BE2C (cell line): ENCODE data around the gene CACHD1.

Source experiments
- DNase-seq: peaks from one replicate; pipeline ENCODE4 v3.0.0-alpha.2; 2020
- H3K27me3 ChIP-seq: fragments of 250-450 bp; sonication (Bioruptor Pico); 2 replicates; pipeline ENCODE4 v1.5.1; 2020; ENCODE audit warnings: mild to moderate bottlenecking
- H3K36me3 ChIP-seq: fragments of 250-450 bp; sonication (Bioruptor Pico); 2 replicates; pipeline ENCODE4 v1.5.1; 2020; ENCODE audit warnings: mild to moderate bottlenecking
- H3K4me1 ChIP-seq: fragments of 250-450 bp; sonication (Bioruptor Pico); 2 replicates; pipeline ENCODE4 v1.5.1; 2020
- H3K4me3 ChIP-seq: 2 replicates; pipeline ENCODE4 v1.5.1; 2011; ENCODE audit warnings: low read depth, low read length
- H3K9me3 ChIP-seq: fragments of 250-450 bp; sonication (Bioruptor Pico); 2 replicates; pipeline ENCODE4 v1.5.1; 2020
- CTCF ChIP-seq: IDR thresholded peaks from 2 replicates; pipeline ENCODE4 v1.5.1; 2012; ENCODE audit warnings: mild to moderate bottlenecking, low read depth, low read length

CACHD1 gene

GRCh38 chr1:64513545-64513944, 43.6 kb downstream of the CACHD1 start:
- DNase-seq, result no peak
- no peaks in the 10 kb centered on the region for H3K4me1 ChIP-seq

GRCh38 chr1:64514197-64514765, 44.4 kb downstream of the CACHD1 start:
- TF ChIP-seq CTCF, result no peak
- Histone ChIP-seq H3K27me3 (no peaks in the 10 kb centered on the region), H3K4me1 (no peaks in the 10 kb centered on the region; the same call in 1 of the 2 replicates), H3K4me3 (no peak overlapping the region), H3K36me3 (no peaks in the 10 kb centered on the region), H3K9me3 (no peaks in the 10 kb centered on the region)
- DNase-seq, result no peak

More at GRCh38 chr1:64513545-64513944, 43.6 kb downstream of the CACHD1 start:
- Histone ChIP-seq H3K27me3 (no peaks in the 10 kb centered on the region), H3K36me3 (no peaks in the 10 kb centered on the region), H3K9me3 (no peaks in the 10 kb centered on the region), H3K4me3 (no peak overlapping the region)
- TF ChIP-seq CTCF, result no peak

GRCh38 chr1:64515427-64515826, 45.5 kb downstream of the CACHD1 start:
- DNase-seq, result no peak
- H3K4me1 ChIP-seq, result no peaks in the 10 kb centered on the region; the same call in 1 of the 2 replicates
- no peaks in the 10 kb centered on the region for H3K27me3 ChIP-seq

GRCh38 chr1:64516301-64516700, 46.4 kb downstream of the CACHD1 start:
- no peak for TF ChIP-seq CTCF
- Histone ChIP-seq H3K36me3 (no peaks in the 10 kb centered on the region), H3K27me3 (no peaks in the 10 kb centered on the region), H3K9me3 (no peaks in the 10 kb centered on the region), H3K4me1 (no peaks in the 10 kb centered on the region; the same call in 1 of the 2 replicates), H3K4me3 (no peak overlapping the region)
- DNase-seq, result no peak

More at GRCh38 chr1:64515427-64515826, 45.5 kb downstream of the CACHD1 start:
- Histone ChIP-seq H3K4me3 (no peak overlapping the region), H3K36me3 (no peaks in the 10 kb centered on the region), H3K9me3 (no peaks in the 10 kb centered on the region)
- no peak for TF ChIP-seq CTCF

- DNase-seq, result no peak
- no peaks in the 10 kb centered on the region for H3K9me3 ChIP-seq
- no peaks in the 10 kb centered on the region; the same call in 1 of the 2 replicates for H3K4me1 ChIP-seq
- no peak overlapping the region for H3K4me3 ChIP-seq
- no peaks in the 10 kb centered on the region for H3K27me3 ChIP-seq
- no peaks in the 10 kb centered on the region for H3K36me3 ChIP-seq
- no peak for TF ChIP-seq CTCF
These were observed 47.1 kb downstream of the CACHD1 start for GRCh38 chr1:64516803-64517568.

- no peak for TF ChIP-seq CTCF
- Histone ChIP-seq H3K36me3 (no peaks in the 10 kb centered on the region), H3K4me1 (no peaks in the 10 kb centered on the region; the same call in 1 of the 2 replicates), H3K27me3 (no peaks in the 10 kb centered on the region), H3K9me3 (no peaks in the 10 kb centered on the region), H3K4me3 (no peak overlapping the region)
- DNase-seq, result no peak
These were observed 47.7 kb downstream of the CACHD1 start for GRCh38 chr1:64517640-64518039.
